ENCODE measurements around the gene GAN.

- TF ChIP-seq EP300 (IDR thresholded peaks at IDR 0.05; ENCODE audit: low read depth) (no peak), POLR2AphosphoS5 (IDR thresholded peaks at IDR 0.05) (no peak), POLR2A (IDR thresholded peaks at IDR 0.05) (no peak)
Measured at GRCh38 chr16:81399909-81400308, 85.1 kb downstream of the GAN start.

All from transverse colon (tissue), 3 donors.